HG03558 (cell line): ENCODE measurements around the gene KRT82.

ENCODE experiments used
- ATAC-seq: cut with Tn5 transposase; IDR thresholded peaks from one replicate; pipeline ENCODE4 v1.9.1; 2021; ENCODE audit warnings: moderate number of reproducible peaks; ENCODE audit not compliant: unreplicated experiment; ENCODE audit errors: extremely low read depth

The KRT82 gene

GRCh38 chr12:52436000-52436827, 30.1 kb upstream of the KRT82 start:
- no peak for ATAC-seq

- no peak for ATAC-seq
Measured at GRCh38 chr12:52435659-52435999, 29.5 kb upstream of the KRT82 start.

GRCh38 chr12:52434760-52435530, 28.8 kb upstream of the KRT82 start:
- no peak for ATAC-seq

GRCh38 chr12:52434081-52434733, 28.1 kb upstream of the KRT82 start, which contains the start of gene KRT75:
KRT75 (minus strand) TSS chr12:52434371; CDS start chr12:52434304, 67 bp downstream.
- no peak for ATAC-seq

GRCh38 chr12:52433501-52434080, 27.5 kb upstream of the KRT82 start:
- no peak for ATAC-seq

GRCh38 chr12:52432559-52433207, 26.5 kb upstream of the KRT82 start:
- no peak for ATAC-seq

- ATAC-seq: no peak
Measured at GRCh38 chr12:52428121-52428520, 22.0 kb upstream of the KRT82 start.

GRCh38 chr12:52427083-52427482, 20.9 kb upstream of the KRT82 start:
- ATAC-seq: no peak

GRCh38 chr12:52426034-52426433, 19.9 kb upstream of the KRT82 start:
- ATAC-seq: no peak

GRCh38 chr12:52425466-52425865, 19.3 kb upstream of the KRT82 start:
- ATAC-seq: no peak

- no peak for ATAC-seq
Measured at GRCh38 chr12:52423661-52424500, 17.7 kb upstream of the KRT82 start.

GRCh38 chr12:52423035-52423434, 16.9 kb upstream of the KRT82 start:
- ATAC-seq: no peak

GRCh38 chr12:52419656-52420055, 13.5 kb upstream of the KRT82 start:
- no peak for ATAC-seq

GRCh38 chr12:52418576-52419110, 12.5 kb upstream of the KRT82 start:
- ATAC-seq: no peak

- no peak for ATAC-seq
Measured at GRCh38 chr12:52417740-52418139, 11.6 kb upstream of the KRT82 start.

GRCh38 chr12:52416795-52417194, 10.7 kb upstream of the KRT82 start:
- ATAC-seq: no peak

GRCh38 chr12:52415870-52416750, 10.0 kb upstream of the KRT82 start:
- ATAC-seq: no peak

GRCh38 chr12:52414936-52415335, 8.8 kb upstream of the KRT82 start:
- ATAC-seq: no peak
